ENCODE data around the gene CTNNA2. TPM values are rescaled to one million over a fixed set of nuclear protein-coding genes. Genes with fewer than 3 reads are reported as not detected.

CTNNA2 gene
- total RNA-seq, 1 experiment from 2014 or later: 5.5 TPM

DNA sequence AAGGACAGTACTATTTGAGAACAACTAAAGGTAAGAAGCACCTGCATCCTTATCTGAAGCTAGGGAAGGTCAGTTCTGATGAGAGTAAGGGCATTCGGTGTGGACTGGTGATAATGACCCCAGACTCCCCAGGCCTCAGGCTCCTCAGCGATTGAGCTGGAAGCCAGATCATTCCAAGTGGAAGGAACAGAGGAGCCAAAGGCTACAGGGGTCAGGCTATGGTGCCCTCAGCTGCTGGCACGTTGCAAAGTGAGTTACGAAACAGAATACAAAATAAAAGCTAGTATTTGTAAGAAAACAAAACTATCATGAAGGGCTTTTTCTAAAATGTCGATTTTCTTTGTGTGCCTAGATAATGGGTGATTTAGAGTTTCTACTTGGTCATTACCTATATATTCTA, 960.2 kb downstream of the CTNNA2 start:
- no CpG with 5 or more reads among the region's 5 CpGs for WGBS (ENCODE audit: extremely low coverage, insufficient read length, low lambda C conversion rate)

More for the DNA sequence above, 960.2 kb downstream of the CTNNA2 start:
- no peak for DNase-seq
- H3K27me3 Mint-ChIP-seq (ENCODE audit: low read depth): no peaks in the 10 kb centered on the region; the same call in 1 of the 2 replicates
- no peak overlapping the region for H3K56ac ChIP-seq (ENCODE audit: insufficient read length, low read depth, low read length)
- H3K36me3 Mint-ChIP-seq (ENCODE audit: insufficient read depth in 1 of 3, low read depth in 3 of 3): peaks cover 10 to 25% (median 15%) of the 10 kb centered on the region in 3 experiments
- no peak overlapping the region for H2AK5ac ChIP-seq (ENCODE audit: insufficient read length, low read length)
- H2BK20ac ChIP-seq (ENCODE audit: low read depth, low read length, poor library complexity, severe bottlenecking): no peak overlapping the region
- no peaks in the 10 kb centered on the region for H3K79me2 ChIP-seq (ENCODE audit: insufficient read depth, low read length)
- H4K91ac ChIP-seq (ENCODE audit: insufficient read length, low read depth, low read length): no peak overlapping the region
- no peak overlapping the region for H3K4me3 Mint-ChIP-seq
- H2BK15ac ChIP-seq (ENCODE audit: low read depth, low read length): no peak overlapping the region
- H3K4me1 Mint-ChIP-seq: no peaks in the 10 kb centered on the region
- no peak overlapping the region for H3K14ac ChIP-seq (ENCODE audit: insufficient read depth, low read length)
- H2BK12ac ChIP-seq (ENCODE audit: insufficient read length, low read depth, low read length): no peak overlapping the region
- H4K8ac ChIP-seq (replicated peaks; ENCODE audit: insufficient read length, low read depth, low read length): no peak overlapping the region
- no peak overlapping the region for H3K18ac ChIP-seq (ENCODE audit: insufficient read length, low read depth, low read length)
- no peak overlapping the region for H3K4ac ChIP-seq (ENCODE audit: low read depth, low read length)
- no peak overlapping the region for H2AFZ ChIP-seq (ENCODE audit: low read length)
- H3T11ph ChIP-seq (ENCODE audit: low read length): no peak overlapping the region
- H2BK120ac ChIP-seq (ENCODE audit: low read depth, low read length, poor library complexity, severe bottlenecking): no peak overlapping the region
- H3K27ac Mint-ChIP-seq: no peak overlapping the region
- no peak overlapping the region for H3K27ac ChIP-seq (ENCODE audit: insufficient read length, low read depth, low read length)
- TF ChIP-seq, protein P1, sequence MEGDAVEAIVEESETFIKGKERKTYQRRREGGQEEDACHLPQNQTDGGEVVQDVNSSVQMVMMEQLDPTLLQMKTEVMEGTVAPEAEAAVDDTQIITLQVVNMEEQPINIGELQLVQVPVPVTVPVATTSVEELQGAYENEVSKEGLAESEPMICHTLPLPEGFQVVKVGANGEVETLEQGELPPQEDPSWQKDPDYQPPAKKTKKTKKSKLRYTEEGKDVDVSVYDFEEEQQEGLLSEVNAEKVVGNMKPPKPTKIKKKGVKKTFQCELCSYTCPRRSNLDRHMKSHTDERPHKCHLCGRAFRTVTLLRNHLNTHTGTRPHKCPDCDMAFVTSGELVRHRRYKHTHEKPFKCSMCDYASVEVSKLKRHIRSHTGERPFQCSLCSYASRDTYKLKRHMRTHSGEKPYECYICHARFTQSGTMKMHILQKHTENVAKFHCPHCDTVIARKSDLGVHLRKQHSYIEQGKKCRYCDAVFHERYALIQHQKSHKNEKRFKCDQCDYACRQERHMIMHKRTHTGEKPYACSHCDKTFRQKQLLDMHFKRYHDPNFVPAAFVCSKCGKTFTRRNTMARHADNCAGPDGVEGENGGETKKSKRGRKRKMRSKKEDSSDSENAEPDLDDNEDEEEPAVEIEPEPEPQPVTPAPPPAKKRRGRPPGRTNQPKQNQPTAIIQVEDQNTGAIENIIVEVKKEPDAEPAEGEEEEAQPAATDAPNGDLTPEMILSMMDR (conservative IDR thresholded peaks at IDR 0.05): no peak
- H3K9me3 ChIP-seq (ENCODE audit: control insufficient read depth, low read depth, low read length): peaks cover 10% of the 10 kb centered on the region
- no peaks in the 10 kb centered on the region for H3K4me1 ChIP-seq (ENCODE audit: insufficient read depth, low read length)
- H3K79me1 ChIP-seq (ENCODE audit: insufficient read depth, low read depth, low read length, poor library complexity, severe bottlenecking): no peaks in the 10 kb centered on the region
- no peaks in the 10 kb centered on the region for H3K23me2 ChIP-seq (ENCODE audit: insufficient read length, low read depth, low read length, poor library complexity, severe bottlenecking)
- no peak overlapping the region for H3K4me2 ChIP-seq (ENCODE audit: insufficient read depth, insufficient read length, low read length)
- H3K9ac ChIP-seq (ENCODE audit: extremely low read depth, insufficient read length, low read length): no peak overlapping the region
- H4K5ac ChIP-seq (ENCODE audit: insufficient read length, low read depth, low read length): no peak overlapping the region
- H3K9me3 Mint-ChIP-seq: peaks cover 20 to 22% of the 10 kb centered on the region in 2 experiments
- no peaks in the 10 kb centered on the region for H3K27me3 ChIP-seq (ENCODE audit: insufficient read depth, low read length)
- H4K20me1 ChIP-seq (ENCODE audit: control insufficient read depth, insufficient read depth, insufficient read length): no peaks in the 10 kb centered on the region
- H2BK5ac ChIP-seq (ENCODE audit: insufficient read length, low read length): no peak overlapping the region
- no peak overlapping the region for H3K23ac ChIP-seq (ENCODE audit: insufficient read length, low read depth, low read length)

All from H9 (cell line).